Endothelial cell (in vitro differentiated cells): Measurements from ENCODE around the gene FOSL1. TPM values are rescaled to one million over a fixed set of nuclear protein-coding genes. Genes with fewer than 3 reads are reported as not detected.

Source experiments
- DNase-seq: peaks from one replicate; pipeline ENCODE4 v3.0.0; 2021; ENCODE audit warnings: low spot score
- H3K27ac Mint-ChIP-seq: one replicate; pipeline ENCODE4 v1.8.0; 2021; ENCODE audit warnings: mixed read lengths, inconsistent platforms; ENCODE audit not compliant: unreplicated experiment
- H3K27me3 Mint-ChIP-seq: one replicate; pipeline ENCODE4 v1.8.0; 2021; ENCODE audit warnings: mild to moderate bottlenecking, moderate library complexity, mixed read lengths, inconsistent platforms; ENCODE audit not compliant: unreplicated experiment
- H3K36me3 Mint-ChIP-seq: one replicate; pipeline ENCODE4 v1.8.0; 2021; ENCODE audit warnings: mild to moderate bottlenecking, low read depth, mixed read lengths, inconsistent platforms; ENCODE audit not compliant: unreplicated experiment
- H3K4me1 Mint-ChIP-seq: one replicate; pipeline ENCODE4 v1.8.0; 2021; ENCODE audit warnings: mild to moderate bottlenecking, mixed read lengths, inconsistent platforms; ENCODE audit not compliant: unreplicated experiment
- H3K4me3 Mint-ChIP-seq: one replicate; pipeline ENCODE4 v1.8.0; 2021; ENCODE audit warnings: mild to moderate bottlenecking, mixed read lengths, inconsistent platforms; ENCODE audit not compliant: unreplicated experiment
- H3K9me3 Mint-ChIP-seq: one replicate; pipeline ENCODE4 v1.8.0; 2021; ENCODE audit warnings: mixed read lengths, inconsistent platforms; ENCODE audit not compliant: unreplicated experiment
- total RNA-seq: library from RNA; stranded (reverse); fragmentation: NEBNext Ultra II Directional; extraction: Animal tissue kit (Norgen Biotek cat#: 25700); gene quantifications from one replicate; pipeline ENCODE4 v1.2.1, GENCODE V29; 2021; ENCODE audit not compliant: unreplicated experiment
- TF ChIP-seq, protein P1 (sequence below): fragments of 200-600 bp; sonication (generic); IDR thresholded peaks from one replicate; pipeline ENCODE4 v1.5.0; 2021; ENCODE audit warnings: antibody characterized with exemption; ENCODE audit not compliant: unreplicated experiment

Gene FOSL1
- total RNA-seq, 1 donor from 2014 or later = 1.3 TPM

DNA sequence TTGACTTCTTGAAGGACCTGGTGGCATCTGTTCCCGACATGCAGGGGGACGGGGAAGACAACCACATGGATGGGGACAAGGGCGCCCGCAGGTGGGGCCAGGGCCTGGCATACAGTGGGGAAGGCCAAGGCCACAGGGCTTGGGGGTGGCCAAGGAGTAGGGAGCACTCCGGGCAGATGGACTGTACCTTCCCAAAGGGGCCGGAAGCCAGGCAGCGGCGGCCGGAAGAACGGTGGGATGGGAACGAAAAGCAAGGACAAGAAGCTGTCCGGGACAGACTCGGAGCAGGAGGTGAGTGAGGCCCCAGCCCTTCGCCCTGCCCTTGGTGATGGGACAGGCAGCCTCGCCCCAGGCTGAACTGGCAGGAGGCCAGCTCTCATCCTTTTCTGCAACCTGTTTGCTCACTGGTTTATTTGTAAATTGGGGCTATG, 20.2 kb upstream of the FOSL1 start:
- H3K36me3 Mint-ChIP-seq = peaks cover 8% of the 10 kb centered on the region
- H3K9me3 Mint-ChIP-seq = no peaks in the 10 kb centered on the region
- H3K27me3 Mint-ChIP-seq = peaks cover 7% of the 10 kb centered on the region
- H3K4me3 Mint-ChIP-seq = peak overlapping the region; percentile 90
- TF ChIP-seq, protein P1, sequence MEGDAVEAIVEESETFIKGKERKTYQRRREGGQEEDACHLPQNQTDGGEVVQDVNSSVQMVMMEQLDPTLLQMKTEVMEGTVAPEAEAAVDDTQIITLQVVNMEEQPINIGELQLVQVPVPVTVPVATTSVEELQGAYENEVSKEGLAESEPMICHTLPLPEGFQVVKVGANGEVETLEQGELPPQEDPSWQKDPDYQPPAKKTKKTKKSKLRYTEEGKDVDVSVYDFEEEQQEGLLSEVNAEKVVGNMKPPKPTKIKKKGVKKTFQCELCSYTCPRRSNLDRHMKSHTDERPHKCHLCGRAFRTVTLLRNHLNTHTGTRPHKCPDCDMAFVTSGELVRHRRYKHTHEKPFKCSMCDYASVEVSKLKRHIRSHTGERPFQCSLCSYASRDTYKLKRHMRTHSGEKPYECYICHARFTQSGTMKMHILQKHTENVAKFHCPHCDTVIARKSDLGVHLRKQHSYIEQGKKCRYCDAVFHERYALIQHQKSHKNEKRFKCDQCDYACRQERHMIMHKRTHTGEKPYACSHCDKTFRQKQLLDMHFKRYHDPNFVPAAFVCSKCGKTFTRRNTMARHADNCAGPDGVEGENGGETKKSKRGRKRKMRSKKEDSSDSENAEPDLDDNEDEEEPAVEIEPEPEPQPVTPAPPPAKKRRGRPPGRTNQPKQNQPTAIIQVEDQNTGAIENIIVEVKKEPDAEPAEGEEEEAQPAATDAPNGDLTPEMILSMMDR = no peak
- peaks cover 6% of the 10 kb centered on the region for H3K4me1 Mint-ChIP-seq
- H3K27ac Mint-ChIP-seq = no peak overlapping the region
- DNase-seq = no peak

DNA sequence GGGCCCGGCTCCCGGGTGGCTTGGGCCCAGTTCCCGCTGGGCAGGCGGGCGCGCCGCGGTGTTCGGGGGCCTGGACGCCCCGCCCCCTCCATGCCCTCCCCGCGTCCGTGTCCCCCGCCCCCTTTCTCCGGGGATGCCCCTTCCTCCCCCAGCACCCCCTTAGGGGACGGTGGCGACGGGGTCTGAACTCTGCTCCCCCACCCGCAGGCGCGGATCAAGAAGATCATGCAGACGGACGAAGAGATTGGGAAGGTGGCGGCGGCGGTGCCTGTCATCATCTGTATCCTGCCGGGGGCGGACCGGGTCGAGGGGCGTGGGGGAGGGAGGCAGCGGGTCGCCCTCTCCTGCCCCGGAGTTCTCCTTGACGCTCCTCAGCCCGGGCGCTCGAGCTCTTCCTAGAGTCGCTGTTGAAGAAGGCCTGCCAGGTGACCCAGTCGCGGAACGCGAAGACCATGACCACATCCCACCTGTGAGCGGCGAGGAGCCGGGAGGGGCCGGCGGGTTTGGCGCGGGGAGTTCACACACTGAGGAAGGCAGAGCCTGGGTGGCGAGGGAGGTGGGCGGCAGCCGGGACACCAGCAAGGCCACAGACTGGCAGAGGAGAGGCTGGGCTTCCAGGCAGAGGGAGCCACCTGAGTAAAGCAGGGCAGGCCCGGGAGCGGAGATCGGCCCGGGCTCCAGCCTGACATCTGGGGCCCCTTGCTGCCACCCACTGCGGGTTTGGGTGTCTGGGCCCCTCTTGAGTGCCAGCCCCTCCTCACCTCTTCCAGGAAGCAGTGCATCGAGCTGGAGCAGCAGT, 19.6 kb upstream of the FOSL1 start:
- Mint-ChIP-seq H3K27ac (no peak overlapping the region), H3K36me3 (peaks cover 10% of the 10 kb centered on the region), H3K27me3 (peaks cover 7% of the 10 kb centered on the region), H3K9me3 (no peaks in the 10 kb centered on the region), H3K4me3 (peak overlapping the region; percentile 90), H3K4me1 (peaks cover 9% of the 10 kb centered on the region)
- peak; percentile 46 for DNase-seq
- TF ChIP-seq, protein P1 = no peak

DNA sequence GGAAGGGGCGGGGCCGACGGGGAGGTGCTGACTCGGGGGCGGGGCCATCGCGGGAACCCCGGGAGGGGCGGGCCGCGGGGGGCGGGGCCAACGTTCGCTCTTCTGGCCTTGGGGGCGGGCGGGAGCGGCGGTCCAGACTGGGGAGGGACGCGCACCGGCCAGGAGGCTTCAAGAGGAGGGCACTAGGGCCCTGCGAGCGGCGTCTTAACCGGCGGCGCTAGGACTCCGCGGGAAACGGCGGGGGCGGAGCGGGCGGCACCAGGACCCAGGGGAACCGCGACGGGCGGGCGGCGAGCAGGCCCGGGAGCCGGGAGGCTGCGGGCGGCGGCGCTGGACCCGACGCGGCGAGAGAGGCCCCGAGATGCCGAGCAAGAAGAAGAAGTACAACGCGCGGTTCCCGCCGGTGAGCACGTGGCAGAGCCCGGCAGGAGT, 19.0 kb upstream of the FOSL1 start, which contains the start of gene DRAP1:
Gene DRAP1 (plus strand): TSS at position 286 of the 432 bp plus-strand sequence. CDS start 76 bp downstream, at position 362.
- peak within 1 kb of the TSS; percentile 72 for H3K27ac Mint-ChIP-seq
- TF ChIP-seq, protein P1 = no peak
- peaks cover 9% of the 10 kb centered on the region for H3K4me1 Mint-ChIP-seq
- peak; percentile 100 for DNase-seq
- H3K9me3 Mint-ChIP-seq = no peaks in the 10 kb centered on the region
- H3K36me3 Mint-ChIP-seq = peaks cover 13% of the 10 kb centered on the region
- H3K27me3 Mint-ChIP-seq = peaks cover 7% of the 10 kb centered on the region
- H3K4me3 Mint-ChIP-seq = peak within 1 kb of the TSS; percentile 92

DNA sequence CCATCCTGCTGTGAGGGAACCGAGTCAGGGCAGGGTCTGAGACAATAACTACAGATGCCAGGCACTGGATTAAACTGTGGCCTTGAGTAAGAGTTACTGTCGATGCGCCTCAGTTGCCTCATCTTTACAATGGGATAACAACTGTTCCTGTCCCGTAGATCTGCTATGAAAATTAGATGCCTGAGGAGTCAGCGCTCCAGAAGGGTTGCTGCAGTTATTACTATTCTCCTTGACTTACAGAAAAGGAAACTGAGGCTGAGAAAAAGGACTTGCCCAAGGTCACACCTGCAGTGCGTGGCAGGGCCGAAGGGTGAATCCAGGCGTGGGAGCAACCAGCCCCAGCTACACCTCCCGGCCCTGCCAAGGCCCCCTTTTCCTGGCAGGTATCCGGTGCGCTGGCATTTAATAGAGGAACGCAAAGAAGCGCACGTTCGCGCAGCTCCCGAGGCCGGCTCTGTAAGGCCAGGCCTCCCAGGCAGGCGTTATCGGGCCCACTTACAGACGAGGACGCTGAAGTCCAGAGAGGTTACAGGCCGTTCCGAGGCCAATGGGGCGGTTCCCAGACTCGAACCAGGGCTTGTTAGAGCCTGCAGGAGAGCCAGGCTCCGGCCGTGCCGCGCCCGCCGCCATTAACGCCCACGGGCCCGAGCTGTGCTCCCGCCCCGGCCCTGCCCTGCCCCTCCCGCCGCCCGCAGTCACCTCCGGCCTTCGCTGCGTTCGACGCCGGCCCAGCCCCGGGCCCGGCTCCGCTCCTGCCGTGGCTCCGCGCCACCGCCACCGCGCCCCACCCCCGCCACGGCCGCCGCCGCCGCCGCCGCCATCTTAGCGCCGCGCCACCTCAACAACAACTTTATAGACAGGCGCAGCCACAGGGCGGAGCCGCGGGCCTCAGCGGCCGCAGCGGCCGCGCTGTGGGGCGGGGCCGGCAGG, 18.3 kb upstream of the FOSL1 start, which contains the start of gene C11orf68:
Gene C11orf68 (minus strand): TSS at position 852 of the 930 bp plus-strand sequence. CDS start 31 bp downstream, at position 821.
- Mint-ChIP-seq H3K27me3 (peaks cover 7% of the 10 kb centered on the region), H3K9me3 (no peaks in the 10 kb centered on the region), H3K4me1 (peaks cover 9% of the 10 kb centered on the region), H3K36me3 (peaks cover 13% of the 10 kb centered on the region), H3K4me3 (peak within 1 kb of the TSS; percentile 92), H3K27ac (peak within 1 kb of the TSS; percentile 72)
- no peak for DNase-seq
- TF ChIP-seq, protein P1 = no peak
